ENCODE data around the gene ACADL. TPM values are rescaled to one million over a fixed set of nuclear protein-coding genes. Genes with fewer than 3 reads are reported as not detected.

Gene ACADL
- total and polyA plus RNA-seq, 2 of the 13 experiments (the other 11 are each of a cell fraction or from before 2014, with no cell fraction given) = not detected

DNA sequence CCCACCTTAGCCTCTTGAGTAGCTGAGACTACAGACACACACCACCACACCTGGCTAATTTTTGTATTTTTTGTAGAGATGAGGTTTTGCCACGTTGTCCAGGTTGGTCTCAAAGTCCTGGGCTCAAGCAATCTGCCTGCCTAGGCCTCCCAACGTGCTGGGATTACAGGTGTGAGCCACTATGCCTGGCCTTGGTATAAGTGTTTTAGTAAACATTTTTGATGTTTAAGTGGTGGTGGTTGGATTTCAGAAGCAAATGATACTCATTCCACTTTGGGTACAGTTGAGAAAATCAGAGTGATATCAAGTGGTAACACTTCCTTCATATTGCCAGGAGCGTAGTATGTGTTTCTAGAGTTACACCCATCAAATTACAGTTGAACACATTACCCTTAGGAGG is 25.4 kb downstream of the ACADL start:
- Histone ChIP-seq H3K36me3 (replicated peaks in 1 of 2; ENCODE audit: control insufficient read depth in 1 of 2, insufficient read depth in 2 of 2, low read length in 2 of 2) (no peaks in the 10 kb centered on the region), H2AFZ (ENCODE audit: low read length) (no peak overlapping the region), H3K79me2 (ENCODE audit: insufficient read depth, low read length) (no peaks in the 10 kb centered on the region), H3K4me1 (ENCODE audit: insufficient read depth, low read length) (peaks cover 6% of the 10 kb centered on the region; the same call in 1 of the 2 replicates), H3K27ac (ENCODE audit: extremely low read length, insufficient read depth, low read length) (no peak overlapping the region), H3K9ac (ENCODE audit: insufficient read depth, low read depth, low read length) (no peak overlapping the region), H3K27me3 (ENCODE audit: control insufficient read depth in 1 of 2, insufficient read depth in 2 of 2, low read length in 2 of 2) (no peaks in the 10 kb centered on the region), H3K9me3 (ENCODE audit: low read length) (no peaks in the 10 kb centered on the region), H4K20me1 (ENCODE audit: insufficient read depth, low read length) (no peaks in the 10 kb centered on the region), H3K4me2 (ENCODE audit: low read depth, low read length) (no peak overlapping the region), H3K4me3 (replicated peaks in 1 of 3; ENCODE audit: insufficient read depth in 1 of 3, low read depth in 2 of 3, low read length in 3 of 3) (no peak overlapping the region)
- WGBS (ENCODE audit: low lambda C conversion rate) = 8% methylated on average over 3 of the region's 3 CpGs
- FAIRE-seq = no peak
- ChIA-PET POLR2A (no interaction called here), CTCF (ENCODE audit: low intra/inter-chr PET ratio, low total read pairs) (interaction anchor here (0.8 to 2.1 kb wide), 3 partner anchors 220 to 404 kb away, joined by 3 to 39 read pairs (median 5); no protein-coding TSS in a partner anchor)
- BruUV-seq (replicated peaks) = no TSS peak
- ATAC-seq = no peak
- DNase-seq (ENCODE audit: low spot score) = no peak
- in situ Hi-C loops (cut with HindIII; ENCODE audit: extremely low pct_ligation_motif_present, low pct_unique_long_range_greater_than_20kb) (loop anchor here (5.0 to 25.0 kb wide), 3 partner anchors 128 to 1813 kb away; no protein-coding TSS in a partner anchor), intact Hi-C loops (cut with micrococcal nuclease; ENCODE audit: unreplicated experiment) (loop anchor here (1.0 to 5.0 kb wide), 5 partner anchors 197 to 1805 kb away; no protein-coding TSS in a partner anchor)
- TF ChIP-seq, protein P1, sequence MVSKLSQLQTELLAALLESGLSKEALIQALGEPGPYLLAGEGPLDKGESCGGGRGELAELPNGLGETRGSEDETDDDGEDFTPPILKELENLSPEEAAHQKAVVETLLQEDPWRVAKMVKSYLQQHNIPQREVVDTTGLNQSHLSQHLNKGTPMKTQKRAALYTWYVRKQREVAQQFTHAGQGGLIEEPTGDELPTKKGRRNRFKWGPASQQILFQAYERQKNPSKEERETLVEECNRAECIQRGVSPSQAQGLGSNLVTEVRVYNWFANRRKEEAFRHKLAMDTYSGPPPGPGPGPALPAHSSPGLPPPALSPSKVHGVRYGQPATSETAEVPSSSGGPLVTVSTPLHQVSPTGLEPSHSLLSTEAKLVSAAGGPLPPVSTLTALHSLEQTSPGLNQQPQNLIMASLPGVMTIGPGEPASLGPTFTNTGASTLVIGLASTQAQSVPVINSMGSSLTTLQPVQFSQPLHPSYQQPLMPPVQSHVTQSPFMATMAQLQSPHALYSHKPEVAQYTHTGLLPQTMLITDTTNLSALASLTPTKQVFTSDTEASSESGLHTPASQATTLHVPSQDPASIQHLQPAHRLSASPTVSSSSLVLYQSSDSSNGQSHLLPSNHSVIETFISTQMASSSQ (IDR thresholded peaks at IDR 0.05; ENCODE audit: low read depth) = no peak
- TF ChIP-seq, protein P1 (CRISPR knock-in tag; IDR thresholded peaks at IDR 0.05; ENCODE audit: borderline replicate concordance) = no peak
- TF ChIP-seq BRCA1 (CRISPR knock-in tag; IDR thresholded peaks at IDR 0.05) (no peak), ZNF781 (CRISPR knock-in tag; IDR thresholded peaks at IDR 0.05; ENCODE audit: borderline replicate concordance, not compliant biosample characterization) (no peak)
- TF ChIP-seq, protein P2, sequence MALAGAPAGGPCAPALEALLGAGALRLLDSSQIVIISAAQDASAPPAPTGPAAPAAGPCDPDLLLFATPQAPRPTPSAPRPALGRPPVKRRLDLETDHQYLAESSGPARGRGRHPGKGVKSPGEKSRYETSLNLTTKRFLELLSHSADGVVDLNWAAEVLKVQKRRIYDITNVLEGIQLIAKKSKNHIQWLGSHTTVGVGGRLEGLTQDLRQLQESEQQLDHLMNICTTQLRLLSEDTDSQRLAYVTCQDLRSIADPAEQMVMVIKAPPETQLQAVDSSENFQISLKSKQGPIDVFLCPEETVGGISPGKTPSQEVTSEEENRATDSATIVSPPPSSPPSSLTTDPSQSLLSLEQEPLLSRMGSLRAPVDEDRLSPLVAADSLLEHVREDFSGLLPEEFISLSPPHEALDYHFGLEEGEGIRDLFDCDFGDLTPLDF (CRISPR knock-in tag; IDR thresholded peaks at IDR 0.05) = no peak
- TF ChIP-seq, protein P3, sequence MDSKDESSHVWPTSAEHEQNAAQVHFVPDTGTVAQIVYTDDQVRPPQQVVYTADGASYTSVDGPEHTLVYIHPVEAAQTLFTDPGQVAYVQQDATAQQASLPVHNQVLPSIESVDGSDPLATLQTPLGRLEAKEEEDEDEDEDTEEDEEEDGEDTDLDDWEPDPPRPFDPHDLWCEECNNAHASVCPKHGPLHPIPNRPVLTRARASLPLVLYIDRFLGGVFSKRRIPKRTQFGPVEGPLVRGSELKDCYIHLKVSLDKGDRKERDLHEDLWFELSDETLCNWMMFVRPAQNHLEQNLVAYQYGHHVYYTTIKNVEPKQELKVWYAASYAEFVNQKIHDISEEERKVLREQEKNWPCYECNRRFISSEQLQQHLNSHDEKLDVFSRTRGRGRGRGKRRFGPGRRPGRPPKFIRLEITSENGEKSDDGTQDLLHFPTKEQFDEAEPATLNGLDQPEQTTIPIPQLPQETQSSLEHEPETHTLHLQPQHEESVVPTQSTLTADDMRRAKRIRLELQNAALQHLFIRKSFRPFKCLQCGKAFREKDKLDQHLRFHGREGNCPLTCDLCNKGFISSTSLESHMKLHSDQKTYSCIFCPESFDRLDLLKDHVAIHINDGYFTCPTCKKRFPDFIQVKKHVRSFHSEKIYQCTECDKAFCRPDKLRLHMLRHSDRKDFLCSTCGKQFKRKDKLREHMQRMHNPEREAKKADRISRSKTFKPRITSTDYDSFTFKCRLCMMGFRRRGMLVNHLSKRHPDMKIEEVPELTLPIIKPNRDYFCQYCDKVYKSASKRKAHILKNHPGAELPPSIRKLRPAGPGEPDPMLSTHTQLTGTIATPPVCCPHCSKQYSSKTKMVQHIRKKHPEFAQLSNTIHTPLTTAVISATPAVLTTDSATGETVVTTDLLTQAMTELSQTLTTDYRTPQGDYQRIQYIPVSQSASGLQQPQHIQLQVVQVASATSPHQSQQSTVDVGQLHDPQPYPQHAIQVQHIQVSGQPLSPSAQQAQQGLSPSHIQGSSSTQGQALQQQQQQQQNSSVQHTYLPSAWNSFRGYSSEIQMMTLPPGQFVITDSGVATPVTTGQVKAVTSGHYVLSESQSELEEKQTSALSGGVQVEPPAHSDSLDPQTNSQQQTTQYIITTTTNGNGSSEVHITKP (CRISPR knock-in tag; IDR thresholded peaks at IDR 0.05; ENCODE audit: low read depth) = no peak
- TF ChIP-seq, protein P4, sequence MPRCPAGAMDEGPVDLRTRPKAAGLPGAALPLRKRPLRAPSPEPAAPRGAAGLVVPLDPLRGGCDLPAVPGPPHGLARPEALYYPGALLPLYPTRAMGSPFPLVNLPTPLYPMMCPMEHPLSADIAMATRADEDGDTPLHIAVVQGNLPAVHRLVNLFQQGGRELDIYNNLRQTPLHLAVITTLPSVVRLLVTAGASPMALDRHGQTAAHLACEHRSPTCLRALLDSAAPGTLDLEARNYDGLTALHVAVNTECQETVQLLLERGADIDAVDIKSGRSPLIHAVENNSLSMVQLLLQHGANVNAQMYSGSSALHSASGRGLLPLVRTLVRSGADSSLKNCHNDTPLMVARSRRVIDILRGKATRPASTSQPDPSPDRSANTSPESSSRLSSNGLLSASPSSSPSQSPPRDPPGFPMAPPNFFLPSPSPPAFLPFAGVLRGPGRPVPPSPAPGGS (CRISPR knock-in tag; IDR thresholded peaks at IDR 0.05) = no peak
- TF ChIP-seq, protein P5, sequence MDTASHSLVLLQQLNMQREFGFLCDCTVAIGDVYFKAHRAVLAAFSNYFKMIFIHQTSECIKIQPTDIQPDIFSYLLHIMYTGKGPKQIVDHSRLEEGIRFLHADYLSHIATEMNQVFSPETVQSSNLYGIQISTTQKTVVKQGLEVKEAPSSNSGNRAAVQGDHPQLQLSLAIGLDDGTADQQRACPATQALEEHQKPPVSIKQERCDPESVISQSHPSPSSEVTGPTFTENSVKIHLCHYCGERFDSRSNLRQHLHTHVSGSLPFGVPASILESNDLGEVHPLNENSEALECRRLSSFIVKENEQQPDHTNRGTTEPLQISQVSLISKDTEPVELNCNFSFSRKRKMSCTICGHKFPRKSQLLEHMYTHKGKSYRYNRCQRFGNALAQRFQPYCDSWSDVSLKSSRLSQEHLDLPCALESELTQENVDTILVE (CRISPR knock-in tag; IDR thresholded peaks at IDR 0.05) = no peak
- TF ChIP-seq, protein P6, sequence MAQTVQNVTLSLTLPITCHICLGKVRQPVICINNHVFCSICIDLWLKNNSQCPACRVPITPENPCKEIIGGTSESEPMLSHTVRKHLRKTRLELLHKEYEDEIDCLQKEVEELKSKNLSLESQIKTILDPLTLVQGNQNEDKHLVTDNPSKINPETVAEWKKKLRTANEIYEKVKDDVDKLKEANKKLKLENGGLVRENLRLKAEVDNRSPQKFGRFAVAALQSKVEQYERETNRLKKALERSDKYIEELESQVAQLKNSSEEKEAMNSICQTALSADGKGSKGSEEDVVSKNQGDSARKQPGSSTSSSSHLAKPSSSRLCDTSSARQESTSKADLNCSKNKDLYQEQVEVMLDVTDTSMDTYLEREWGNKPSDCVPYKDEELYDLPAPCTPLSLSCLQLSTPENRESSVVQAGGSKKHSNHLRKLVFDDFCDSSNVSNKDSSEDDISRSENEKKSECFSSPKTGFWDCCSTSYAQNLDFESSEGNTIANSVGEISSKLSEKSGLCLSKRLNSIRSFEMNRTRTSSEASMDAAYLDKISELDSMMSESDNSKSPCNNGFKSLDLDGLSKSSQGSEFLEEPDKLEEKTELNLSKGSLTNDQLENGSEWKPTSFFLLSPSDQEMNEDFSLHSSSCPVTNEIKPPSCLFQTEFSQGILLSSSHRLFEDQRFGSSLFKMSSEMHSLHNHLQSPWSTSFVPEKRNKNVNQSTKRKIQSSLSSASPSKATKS (CRISPR knock-in tag; IDR thresholded peaks at IDR 0.05) = no peak

All from HepG2 (cell line).